Stimulated activated CD4-positive, alpha-beta T cell treated with anti-CD3 and anti-CD28 coated beads, Interleukin-12 subunit alpha, Interleukin-12 subunit beta, amount 100 ng/mL, for 48 hours (primary cell): ENCODE measurements around the gene NIPBL.
"Not testable (repeated sequence)": the region's sequence is repeated elsewhere in the genome, so short reads cannot be mapped to it uniquely, and the experiment has no call there.

Experiments used
- DNase-seq, 3 donors: peaks; one replicate each; pipeline ENCODE4 v3.0.0-alpha.2; 2020; ENCODE audit warnings: low read depth in 2 of 3, low spot score in 1 of 3

NIPBL gene

DNA sequence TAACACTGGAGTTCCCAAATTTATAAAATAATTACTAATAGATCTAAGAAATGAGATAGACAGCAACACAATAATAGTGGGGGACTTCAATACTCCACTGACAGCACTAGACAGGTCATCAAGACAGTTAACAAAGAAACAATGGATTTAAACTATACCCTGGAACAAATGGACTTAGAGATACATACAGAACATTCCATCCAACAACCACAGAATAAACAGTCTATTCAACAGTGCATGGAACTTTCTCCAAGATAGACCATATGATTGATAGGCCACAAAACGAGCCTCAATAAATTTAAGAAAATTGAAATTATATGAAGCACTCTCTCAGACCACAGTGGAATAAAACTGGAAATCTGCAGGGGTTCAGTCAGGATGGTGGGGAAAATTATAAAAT lies 209.5 kb downstream of the NIPBL start:
- DNase-seq, result not testable (repeated sequence)

DNA sequence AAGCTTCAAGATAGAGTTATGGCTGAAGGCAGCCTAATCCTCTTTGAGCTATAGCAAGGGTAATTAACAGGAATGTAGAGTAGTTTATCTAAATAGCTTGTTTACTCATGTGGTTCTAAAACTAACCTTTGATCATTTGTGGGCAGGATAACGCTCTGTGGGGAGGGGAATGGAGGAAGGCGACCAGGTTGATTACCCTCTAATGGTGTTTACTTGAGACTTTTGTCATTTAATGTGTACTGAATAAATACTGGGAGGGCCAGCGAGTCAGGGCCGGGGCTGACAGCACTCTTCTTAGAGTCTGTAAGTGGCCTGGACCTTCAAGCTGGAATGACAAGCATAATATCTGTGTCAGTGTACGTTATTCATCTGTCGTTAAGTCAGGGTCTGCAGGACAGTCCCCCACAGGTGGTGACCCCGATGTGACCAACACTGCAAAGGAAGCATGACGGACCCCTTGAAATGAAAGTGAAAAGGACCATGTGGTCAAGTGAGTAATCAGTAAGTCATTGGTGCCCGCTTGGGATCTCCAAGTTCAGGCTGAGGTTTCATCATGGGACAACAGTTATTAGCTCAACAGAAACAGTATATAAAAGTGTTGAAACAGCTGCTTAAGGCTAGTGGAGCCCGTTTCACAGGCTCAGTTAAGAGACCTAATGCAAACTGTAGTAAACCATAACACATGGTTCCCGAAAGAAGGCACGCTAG lies 210.1 kb downstream of the NIPBL start:
- no peak for DNase-seq

DNA sequence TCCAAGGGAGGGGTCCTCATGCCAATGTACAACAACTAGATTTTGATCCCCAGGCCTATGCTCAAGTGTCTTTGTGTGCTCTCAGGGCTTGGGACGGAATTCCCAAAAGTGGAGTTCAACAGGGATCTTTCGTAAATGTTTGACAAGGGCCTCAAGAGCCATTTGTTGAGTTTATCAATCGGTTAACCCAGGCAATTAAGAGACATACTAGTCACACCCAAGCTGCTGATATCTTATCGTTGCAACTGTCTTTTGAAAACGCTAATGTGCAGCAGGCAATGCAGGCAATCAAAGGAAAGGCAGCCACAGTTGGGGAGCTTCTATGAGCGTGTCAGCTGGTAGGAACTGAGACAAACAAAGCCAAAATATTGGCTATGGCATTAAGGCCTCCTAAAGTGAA lies 211.4 kb downstream of the NIPBL start:
- DNase-seq, result no peak

DNA sequence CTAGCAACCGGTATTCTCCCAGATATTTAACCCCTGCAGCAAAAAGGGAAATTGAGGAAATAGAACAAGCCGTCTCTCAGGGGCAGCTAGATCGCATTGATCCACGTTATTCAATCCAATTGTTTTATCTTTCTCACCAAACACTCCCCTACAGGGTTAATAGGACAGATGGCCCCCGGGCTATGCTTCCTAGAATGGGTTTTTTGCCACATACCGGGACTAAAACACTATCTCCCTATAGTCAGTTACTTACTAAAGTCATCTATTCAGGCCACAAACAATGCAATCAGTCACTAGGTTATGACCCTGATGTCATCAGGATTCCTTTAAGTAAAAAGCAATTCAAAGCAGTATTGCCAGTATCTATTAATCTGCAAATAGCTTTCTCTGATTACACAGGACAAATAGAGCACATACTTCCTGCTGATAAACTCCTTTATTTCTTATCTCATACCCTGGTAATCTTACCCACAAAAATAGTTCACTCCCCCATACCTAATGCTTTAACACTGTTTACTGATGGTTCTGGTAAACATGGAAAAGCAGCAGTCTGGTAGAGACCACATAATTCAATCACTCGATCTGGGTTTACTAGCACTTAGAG lies 213.7 kb downstream of the NIPBL start:
- DNase-seq, result no peak

DNA sequence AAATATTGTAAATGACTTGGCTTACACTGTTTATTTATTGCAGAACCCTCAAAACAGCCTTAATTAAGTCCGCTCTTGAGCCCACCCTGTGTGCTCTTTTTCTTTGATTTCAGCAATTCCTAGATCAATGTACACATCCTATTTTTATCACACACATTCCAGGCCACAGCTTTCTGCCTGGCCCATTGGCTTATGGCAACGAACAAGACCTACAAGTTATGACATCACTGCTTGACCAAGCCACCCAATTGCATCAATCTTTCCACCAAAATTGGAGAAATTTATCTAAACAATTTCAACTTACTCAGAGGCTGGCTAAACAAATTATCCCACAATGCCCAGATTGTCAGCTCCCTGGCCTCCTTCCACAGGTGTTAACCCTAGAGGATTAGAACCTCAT lies 214.2 kb downstream of the NIPBL start:
- DNase-seq, result no peak

DNA sequence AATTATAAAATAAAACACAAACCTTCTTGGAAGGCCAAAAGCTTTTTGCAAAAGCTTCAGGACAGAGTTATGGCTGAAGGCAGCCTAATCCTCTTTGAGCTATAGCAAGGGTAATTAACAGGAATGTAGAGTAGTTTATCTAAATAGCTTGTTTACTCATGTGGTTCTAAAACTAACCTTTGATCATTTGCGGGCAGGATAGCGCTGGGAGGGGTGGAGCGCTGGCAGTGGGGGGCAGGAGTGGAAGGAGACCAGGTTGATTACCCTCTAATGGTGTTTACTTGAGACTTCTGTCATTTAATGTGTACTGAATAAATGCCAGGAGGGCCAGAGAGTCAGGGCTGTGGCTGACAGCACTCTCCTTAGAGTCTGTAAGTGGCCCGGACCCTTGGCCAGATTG lies 217.2 kb downstream of the NIPBL start:
- not testable (repeated sequence) for DNase-seq

DNA sequence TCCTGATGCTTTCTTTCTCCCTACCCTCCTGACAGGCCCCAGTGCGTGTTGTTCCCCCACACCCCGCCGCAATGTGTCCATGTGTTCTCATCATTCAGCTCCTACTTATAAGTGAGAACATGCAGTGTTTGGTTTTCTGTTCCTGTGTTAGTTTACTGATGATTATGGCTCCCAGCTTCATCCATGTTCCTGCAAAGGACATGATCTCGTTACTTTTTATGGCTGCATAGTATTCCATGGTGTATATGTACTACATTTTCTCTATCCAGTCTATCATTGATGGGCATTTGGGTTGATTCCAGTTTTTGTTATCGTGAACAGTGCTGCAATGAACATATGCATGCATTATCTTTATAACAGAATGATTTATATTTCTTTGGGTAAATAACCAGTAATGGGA lies 222.7 kb downstream of the NIPBL start:
- DNase-seq, result not testable (repeated sequence)

DNA sequence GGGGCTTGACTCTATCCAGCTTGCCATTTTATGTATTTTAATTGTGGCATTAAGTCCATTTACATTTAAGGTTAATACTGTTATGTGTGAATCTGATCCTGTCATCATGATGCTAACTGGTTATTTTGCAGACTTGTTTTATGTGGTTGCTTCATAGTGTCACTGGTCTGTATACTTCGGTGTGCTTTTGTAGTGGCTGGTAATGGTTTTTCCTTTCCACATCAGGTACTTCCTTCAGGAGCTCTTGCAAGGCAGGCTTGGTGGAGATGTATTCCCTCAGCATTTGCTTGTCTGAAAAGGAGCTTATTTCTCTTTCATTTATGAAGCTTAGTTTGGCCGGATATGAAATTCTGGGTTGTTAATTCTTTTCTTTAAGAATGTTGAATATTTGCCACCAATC lies 226.7 kb downstream of the NIPBL start:
- DNase-seq, result no peak

DNA sequence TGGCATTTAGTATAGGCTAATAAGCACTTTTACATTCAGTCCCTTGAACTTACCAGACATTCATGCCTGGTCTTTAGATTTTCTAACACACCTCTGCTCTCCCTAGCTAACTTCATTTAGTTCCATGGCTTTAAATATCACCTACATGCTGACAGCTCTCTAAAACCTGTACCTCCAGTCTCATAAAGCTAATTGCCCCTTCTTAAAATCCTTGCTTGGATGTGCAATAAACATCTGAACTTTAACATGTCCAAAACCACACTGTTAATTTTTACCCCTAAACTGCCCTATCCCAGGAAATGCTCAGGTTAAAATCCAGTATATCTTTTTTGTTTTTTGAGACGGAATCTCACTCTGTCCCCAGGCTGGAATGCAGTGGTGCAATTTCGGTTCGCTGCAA lies 232.8 kb downstream of the NIPBL start:
- no peak for DNase-seq

DNA sequence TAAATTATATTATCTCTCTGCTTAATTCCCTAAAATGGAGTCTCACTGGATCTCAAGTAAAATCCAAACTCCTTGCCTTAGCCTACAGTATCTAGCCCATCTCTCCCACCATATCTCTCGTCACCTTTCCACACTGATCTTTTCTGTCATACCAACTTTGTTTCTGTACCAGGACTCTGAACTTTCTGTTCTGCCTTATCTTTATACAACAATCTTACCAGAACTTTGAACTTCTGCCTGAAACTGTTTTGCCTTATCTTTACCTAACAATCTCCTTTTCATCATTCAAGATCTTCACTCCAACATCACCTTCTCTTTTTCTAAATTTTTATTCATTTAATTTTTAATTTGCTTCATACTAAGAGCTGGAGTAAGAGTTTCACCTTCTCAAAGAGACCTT lies 233.6 kb downstream of the NIPBL start:
- DNase-seq, result no peak

DNA sequence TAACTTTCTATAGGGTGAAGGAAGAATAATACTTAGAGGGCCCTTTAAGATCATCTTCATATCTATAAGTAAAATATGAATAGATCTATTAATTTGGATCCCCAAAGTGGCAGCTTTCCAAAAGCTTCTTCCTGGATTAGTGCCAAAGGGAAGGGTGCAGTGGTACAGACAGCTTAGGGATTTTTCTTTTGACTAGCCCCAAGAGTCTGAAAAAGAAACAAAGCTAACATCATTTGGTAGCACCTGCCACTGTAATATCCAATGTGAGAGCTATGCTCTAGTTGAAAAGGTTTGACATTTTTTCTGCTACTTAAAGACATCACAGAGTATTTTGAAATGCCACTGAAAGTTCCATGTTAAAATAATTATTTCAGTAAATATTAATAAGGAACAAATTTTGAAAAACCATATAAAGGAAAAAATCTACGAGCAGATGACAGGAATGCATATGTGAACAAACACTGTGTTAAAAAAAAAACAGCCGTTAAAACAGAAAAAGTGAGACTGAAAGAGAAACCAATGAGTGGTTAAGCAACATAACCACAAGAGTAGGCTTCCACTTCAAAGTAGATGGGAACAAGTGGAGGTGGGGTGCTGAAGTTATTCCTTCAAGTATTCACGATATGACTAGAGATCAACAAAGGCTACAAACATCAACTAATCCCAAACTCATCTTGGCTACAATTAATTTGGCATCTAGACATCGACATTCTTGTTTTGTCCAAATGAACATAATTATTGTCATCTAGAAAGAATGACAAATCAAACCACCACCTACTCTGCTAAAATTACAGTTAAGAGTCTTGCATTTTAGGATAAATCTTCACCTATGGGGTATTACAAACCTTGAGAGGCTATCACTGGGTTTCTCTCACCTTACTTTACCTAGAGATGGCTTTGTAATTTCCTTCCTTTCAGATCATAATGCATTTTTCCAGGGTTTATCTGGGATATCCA lies 235.1 kb downstream of the NIPBL start:
- DNase-seq, result peak in 2 of 3 donors; percentile 3 to 17

DNA sequence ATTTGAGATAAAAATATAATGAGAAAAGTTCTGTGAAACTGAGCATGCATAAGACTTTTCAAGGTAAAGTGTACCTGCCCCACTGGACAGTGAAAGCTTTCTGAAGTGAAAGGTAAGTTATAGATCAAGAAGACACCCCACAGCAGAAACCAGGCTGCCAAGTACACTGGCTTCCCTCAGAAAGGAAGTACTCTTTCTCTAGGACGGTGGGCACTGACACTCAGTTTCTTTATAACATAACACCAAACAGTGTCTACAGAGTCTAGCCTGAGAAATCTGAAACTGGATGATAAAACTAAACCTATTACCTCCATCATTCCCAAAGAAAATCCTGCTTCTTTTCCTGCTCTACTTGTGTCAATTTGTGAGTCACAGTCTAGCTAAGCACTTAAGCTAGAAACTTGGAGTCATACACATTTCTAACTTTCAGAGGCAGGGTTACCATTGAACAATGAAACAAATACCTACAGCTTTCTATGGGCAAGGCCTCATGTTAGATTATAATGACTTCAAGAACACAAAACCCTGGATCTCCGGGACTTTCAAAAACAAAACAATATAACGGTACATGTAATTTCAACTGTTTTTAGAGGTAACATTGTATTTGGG lies 235.9 kb downstream of the NIPBL start:
- DNase-seq, result no peak
